Heart left ventricle (tissue), 13 donors: ENCODE data around the gene C6orf136.

Experiments used
- POLR2A ChIP-seq, 2 donors: fragments of 450-650 bp; IDR thresholded peaks; one replicate each; pipeline ENCODE4 v1.6.1; 2017; ENCODE audit warnings: antibody characterized with exemption in 2 of 2, mild to moderate bottlenecking in 2 of 2, moderate library complexity in 2 of 2
- TF ChIP-seq, protein P1 (sequence below), 12 donors: fragments of 200-600 bp; sonication (generic) in 4 of 12; IDR thresholded peaks; one replicate each; pipeline versions ENCODE4 v1.5.0 to v1.8.0; 2018 to 2022; ENCODE audit warnings: antibody characterized with exemption in 12 of 12, mild to moderate bottlenecking in 5 of 12
- donor health status: ischemic (EF 13 %, LVEDD 7.1; RV severe dilation, severe dysfunction).
- donor health status: DM: no; HTN: yes; CAD: no.
- donor health status: DM: no; HTN: no; CAD: no.
- donor health status: ischemic (EF 25% LVEDD 6.9; RV normal size, moderate dysfunction).
- donor health status: ischemic (EF 25% LVEDD 5.7; RV mildly dilated, moderate dysfunction).
- donor health status: ischemic (EF 35%, LVEDD 5.7; RV mildly dilated, moderate dysfunction).
- donor health status: nonischemic (EF 11% LVEDD 7.7; RV severe dilation, severe dysfunction).
- donor health status: DM: yes; HTN: yes; CAD: no.
- donor health status: PGD.
- donor health status: ischemic (EF 29% LVEDD 5.4; RV normal size, mild dysfunction).
- donor health status: nonischemic (EF 23%, LVEDD 6.1; RV moderate dilation, normal function).

DNA sequence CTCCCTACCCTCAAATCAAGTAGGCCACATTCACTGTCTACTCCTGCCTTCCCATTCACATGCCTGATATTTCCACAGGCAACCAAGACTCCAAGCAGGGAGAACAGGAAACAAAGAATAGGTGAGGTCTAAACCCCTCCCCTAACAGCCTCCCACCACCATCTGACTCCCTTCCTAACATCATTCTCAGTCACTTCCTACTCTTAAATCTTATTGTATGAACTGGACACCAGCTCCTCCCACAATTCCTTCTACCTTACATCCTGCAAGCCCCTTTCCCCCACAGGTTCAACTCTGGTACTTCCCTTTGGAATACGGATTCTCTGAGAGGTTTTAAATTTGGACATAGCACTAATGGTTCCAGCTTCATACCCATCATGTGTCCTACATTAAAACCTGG is 944 bp upstream of the C6orf136 start:
- TF ChIP-seq, protein P1, sequence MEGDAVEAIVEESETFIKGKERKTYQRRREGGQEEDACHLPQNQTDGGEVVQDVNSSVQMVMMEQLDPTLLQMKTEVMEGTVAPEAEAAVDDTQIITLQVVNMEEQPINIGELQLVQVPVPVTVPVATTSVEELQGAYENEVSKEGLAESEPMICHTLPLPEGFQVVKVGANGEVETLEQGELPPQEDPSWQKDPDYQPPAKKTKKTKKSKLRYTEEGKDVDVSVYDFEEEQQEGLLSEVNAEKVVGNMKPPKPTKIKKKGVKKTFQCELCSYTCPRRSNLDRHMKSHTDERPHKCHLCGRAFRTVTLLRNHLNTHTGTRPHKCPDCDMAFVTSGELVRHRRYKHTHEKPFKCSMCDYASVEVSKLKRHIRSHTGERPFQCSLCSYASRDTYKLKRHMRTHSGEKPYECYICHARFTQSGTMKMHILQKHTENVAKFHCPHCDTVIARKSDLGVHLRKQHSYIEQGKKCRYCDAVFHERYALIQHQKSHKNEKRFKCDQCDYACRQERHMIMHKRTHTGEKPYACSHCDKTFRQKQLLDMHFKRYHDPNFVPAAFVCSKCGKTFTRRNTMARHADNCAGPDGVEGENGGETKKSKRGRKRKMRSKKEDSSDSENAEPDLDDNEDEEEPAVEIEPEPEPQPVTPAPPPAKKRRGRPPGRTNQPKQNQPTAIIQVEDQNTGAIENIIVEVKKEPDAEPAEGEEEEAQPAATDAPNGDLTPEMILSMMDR (IDR thresholded peaks at IDR 0.05): no peak
- TF ChIP-seq POLR2A (IDR thresholded peaks at IDR 0.05): no peak
